Tibial nerve (tissue), 4 donors: ENCODE measurements around the gene TUBB4B.

Experiments
- EP300 ChIP-seq, 2 donors: sonication (generic); formaldehyde crosslinking; IDR thresholded peaks; one replicate each; pipeline ENCODE4 v1.6.1; 2017; ENCODE audit warnings: antibody characterized with exemption in 2 of 2, mild to moderate bottlenecking in 1 of 2
- TF ChIP-seq, protein P1 (sequence below), 5 experiments: fragments of 200-600 bp in 3 of 5; fragments of 450-650 bp in 2 of 5; sonication (generic) in 3 of 5; IDR thresholded peaks; one replicate each; pipeline ENCODE4 v1.5.1; 2016 to 2019; ENCODE audit warnings: antibody characterized with exemption in 5 of 5, mild to moderate bottlenecking in 3 of 5, moderate library complexity in 2 of 5

GRCh38 chr9:137206602-137207001 lies 34.5 kb upstream of the TUBB4B start:
- TF ChIP-seq, protein P1, sequence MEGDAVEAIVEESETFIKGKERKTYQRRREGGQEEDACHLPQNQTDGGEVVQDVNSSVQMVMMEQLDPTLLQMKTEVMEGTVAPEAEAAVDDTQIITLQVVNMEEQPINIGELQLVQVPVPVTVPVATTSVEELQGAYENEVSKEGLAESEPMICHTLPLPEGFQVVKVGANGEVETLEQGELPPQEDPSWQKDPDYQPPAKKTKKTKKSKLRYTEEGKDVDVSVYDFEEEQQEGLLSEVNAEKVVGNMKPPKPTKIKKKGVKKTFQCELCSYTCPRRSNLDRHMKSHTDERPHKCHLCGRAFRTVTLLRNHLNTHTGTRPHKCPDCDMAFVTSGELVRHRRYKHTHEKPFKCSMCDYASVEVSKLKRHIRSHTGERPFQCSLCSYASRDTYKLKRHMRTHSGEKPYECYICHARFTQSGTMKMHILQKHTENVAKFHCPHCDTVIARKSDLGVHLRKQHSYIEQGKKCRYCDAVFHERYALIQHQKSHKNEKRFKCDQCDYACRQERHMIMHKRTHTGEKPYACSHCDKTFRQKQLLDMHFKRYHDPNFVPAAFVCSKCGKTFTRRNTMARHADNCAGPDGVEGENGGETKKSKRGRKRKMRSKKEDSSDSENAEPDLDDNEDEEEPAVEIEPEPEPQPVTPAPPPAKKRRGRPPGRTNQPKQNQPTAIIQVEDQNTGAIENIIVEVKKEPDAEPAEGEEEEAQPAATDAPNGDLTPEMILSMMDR (IDR thresholded peaks at IDR 0.05) = no peak
- TF ChIP-seq EP300 (IDR thresholded peaks at IDR 0.05) = no peak
